ENCODE measurements around the gene TBC1D30.

Gene TBC1D30

GRCh38 chr12:64860446-64860998 is 36.1 kb downstream of the TBC1D30 start:
- no peak for DNase-seq (ENCODE audit: low read depth in 2 of 2)

- DNase-seq (ENCODE audit: low read depth in 2 of 2): no peak
Measured at GRCh38 chr12:64864319-64864718, 39.9 kb downstream of the TBC1D30 start.

GRCh38 chr12:64875186-64875585 is 50.7 kb downstream of the TBC1D30 start:
- no peak for DNase-seq (ENCODE audit: low read depth in 2 of 2)

- DNase-seq (ENCODE audit: low read depth in 2 of 2): no peak
Measured at GRCh38 chr12:64876388-64877071, 52.1 kb downstream of the TBC1D30 start.

GRCh38 chr12:64877363-64878004 is 53.0 kb downstream of the TBC1D30 start:
- DNase-seq (ENCODE audit: low read depth in 2 of 2): no peak

GRCh38 chr12:64882687-64883086 is 58.2 kb downstream of the TBC1D30 start:
- DNase-seq (ENCODE audit: low read depth in 2 of 2): no peak

- DNase-seq (ENCODE audit: low read depth in 2 of 2): no peak
Measured at GRCh38 chr12:64883264-64884163, 59.1 kb downstream of the TBC1D30 start.

- no peak for DNase-seq (ENCODE audit: low read depth in 2 of 2)
Measured at GRCh38 chr12:64884164-64884542, 59.7 kb downstream of the TBC1D30 start.

GRCh38 chr12:64884728-64885127 is 60.3 kb downstream of the TBC1D30 start:
- DNase-seq (ENCODE audit: low read depth in 2 of 2): no peak

- DNase-seq (ENCODE audit: low read depth in 2 of 2): no peak
Measured at GRCh38 chr12:64889434-64890216, 65.2 kb downstream of the TBC1D30 start.

- no peak for DNase-seq (ENCODE audit: low read depth in 2 of 2)
Measured at GRCh38 chr12:64890873-64891468, 66.5 kb downstream of the TBC1D30 start.

- DNase-seq (ENCODE audit: low read depth in 2 of 2): no peak
Measured at GRCh38 chr12:64891629-64892028, 67.2 kb downstream of the TBC1D30 start.

GRCh38 chr12:64892561-64892960 is 68.1 kb downstream of the TBC1D30 start:
- no peak for DNase-seq (ENCODE audit: low read depth in 2 of 2)

GRCh38 chr12:64893961-64894360 is 69.5 kb downstream of the TBC1D30 start:
- no peak for DNase-seq (ENCODE audit: low read depth in 2 of 2)

- DNase-seq (ENCODE audit: low read depth in 2 of 2): no peak
Measured at GRCh38 chr12:64894827-64895475, 70.5 kb downstream of the TBC1D30 start.

- no peak for DNase-seq (ENCODE audit: low read depth in 2 of 2)
Measured at GRCh38 chr12:64895526-64895925, 71.1 kb downstream of the TBC1D30 start.

GRCh38 chr12:64900540-64900939 is 76.1 kb downstream of the TBC1D30 start:
- DNase-seq (ENCODE audit: low read depth in 2 of 2): no peak

- no peak for DNase-seq (ENCODE audit: low read depth in 2 of 2)
Measured at GRCh38 chr12:64903479-64904152, 79.2 kb downstream of the TBC1D30 start.

- no peak for DNase-seq (ENCODE audit: low read depth in 2 of 2)
Measured at GRCh38 chr12:64907097-64907496, 82.7 kb downstream of the TBC1D30 start.

- DNase-seq (ENCODE audit: low read depth in 2 of 2): no peak
Measured at GRCh38 chr12:64909124-64909523, 84.7 kb downstream of the TBC1D30 start.
